Measurements from ENCODE around the gene IL2RA.

- TF ChIP-seq CTCF (IDR thresholded peaks at IDR 0.05 in 8 of 11, conservative IDR thresholded peaks at IDR 0.05 in 3 of 11): no peak
- TF ChIP-seq POLR2AphosphoS5 (IDR thresholded peaks at IDR 0.05): no peak
These were observed 26.1 kb downstream of the IL2RA start for GRCh38 chr10:6035931-6036575.

Measured in spleen (tissue), 7 donors.